Astrocyte of the hippocampus (primary cell): ENCODE results near the gene LCE1E.
A peak's percentile ranks its signal among the peaks of the same experiment; 100 is the strongest.

Source experiments
- DNase-seq: peaks from one replicate; pipeline ENCODE4 v3.0.0; 2011; ENCODE audit warnings: low read depth, low spot score

LCE1E gene

GRCh38 chr1:152786077-152786476 lies at the start of gene LCE1E:
LCE1E (plus strand) TSS chr1:152786257; CDS start chr1:152787300, 1,043 bp downstream.
- DNase-seq: no peak

DNA sequence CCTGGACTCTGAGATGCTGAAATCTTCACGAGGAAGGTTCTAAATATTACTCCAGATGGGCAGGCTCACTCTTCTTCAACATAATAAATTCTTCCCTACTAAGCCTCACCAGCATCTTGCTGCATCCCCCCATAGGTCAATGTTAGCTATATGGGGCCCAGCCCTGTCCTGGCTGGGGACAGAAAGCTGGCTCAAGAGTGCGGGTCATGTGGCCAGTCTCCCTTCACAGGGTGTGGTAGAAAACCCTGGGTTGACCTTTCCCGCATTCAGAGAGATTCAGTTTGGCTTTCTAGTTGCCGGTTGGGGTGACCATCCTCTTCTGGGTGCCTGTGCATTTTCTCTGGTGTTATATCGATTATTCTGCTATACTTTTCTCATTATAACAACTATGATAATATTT lies 48.1 kb upstream of the LCE1E start:
- DNase-seq: no peak

DNA sequence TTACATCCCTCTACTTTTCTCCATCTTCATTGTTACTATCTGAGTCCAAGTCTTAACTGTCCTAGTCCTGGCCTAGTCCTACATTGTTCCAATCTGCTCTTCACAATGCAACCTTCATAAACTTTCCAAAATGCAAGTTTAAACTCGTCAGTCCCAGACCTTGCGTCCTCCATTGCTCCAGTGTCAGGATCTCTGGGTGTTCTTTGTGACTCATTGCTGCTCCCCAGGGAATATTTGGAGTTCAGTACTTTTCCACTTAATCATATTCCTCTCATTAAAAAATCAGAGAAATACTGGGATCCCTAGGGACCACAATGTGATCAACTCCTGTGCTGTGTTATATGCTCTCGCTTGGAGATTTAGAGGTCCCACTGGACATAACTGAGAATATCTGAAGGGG lies 46.2 kb upstream of the LCE1E start:
- no peak for DNase-seq

- no peak for DNase-seq
Observed at GRCh38 chr1:152741656-152742055, 44.4 kb upstream of the LCE1E start.

GRCh38 chr1:152743371-152744145 lies 42.5 kb upstream of the LCE1E start:
- DNase-seq: no peak

GRCh38 chr1:152745289-152745704 lies 40.8 kb upstream of the LCE1E start:
- DNase-seq: no peak

- no peak for DNase-seq
Observed at GRCh38 chr1:152745765-152746444, 40.2 kb upstream of the LCE1E start.

DNA sequence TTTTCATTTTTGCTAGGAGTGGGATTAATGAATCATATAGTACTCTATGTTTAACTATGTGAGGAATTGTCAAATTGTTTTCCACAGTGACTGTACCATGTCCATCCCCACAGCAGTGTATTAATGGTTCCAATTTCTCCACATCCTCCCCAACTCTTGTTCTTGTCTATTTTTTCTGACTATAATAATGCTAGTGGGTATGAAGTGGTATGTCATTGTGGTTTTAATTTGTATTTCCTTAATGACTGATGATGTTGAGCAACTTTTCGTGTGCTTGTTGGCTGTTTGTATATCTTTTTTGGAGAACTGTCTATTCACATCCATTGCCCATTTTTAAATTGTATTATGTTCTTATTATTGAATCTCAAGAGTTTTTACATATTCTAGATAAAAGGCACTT lies 38.2 kb upstream of the LCE1E start:
- no peak for DNase-seq

DNA sequence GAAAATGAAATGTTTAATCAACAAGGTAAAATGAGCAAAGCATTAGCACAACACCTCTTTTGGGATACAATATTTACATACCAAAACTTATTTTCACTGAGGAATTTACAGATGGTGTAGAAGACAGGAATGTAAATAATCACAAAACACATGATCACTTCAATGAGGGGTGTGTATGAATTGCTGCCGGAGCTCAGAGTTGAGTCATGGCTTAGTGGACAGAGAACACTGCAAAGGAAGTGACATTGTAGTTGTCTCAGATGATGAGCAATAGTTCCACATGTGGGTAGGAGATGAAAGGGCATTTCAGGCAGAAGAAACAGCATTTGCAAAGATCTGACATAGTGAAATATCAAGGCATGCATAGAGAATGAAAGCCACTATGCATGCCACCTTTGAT lies 33.8 kb upstream of the LCE1E start:
- peak; percentile 9 for DNase-seq

DNA sequence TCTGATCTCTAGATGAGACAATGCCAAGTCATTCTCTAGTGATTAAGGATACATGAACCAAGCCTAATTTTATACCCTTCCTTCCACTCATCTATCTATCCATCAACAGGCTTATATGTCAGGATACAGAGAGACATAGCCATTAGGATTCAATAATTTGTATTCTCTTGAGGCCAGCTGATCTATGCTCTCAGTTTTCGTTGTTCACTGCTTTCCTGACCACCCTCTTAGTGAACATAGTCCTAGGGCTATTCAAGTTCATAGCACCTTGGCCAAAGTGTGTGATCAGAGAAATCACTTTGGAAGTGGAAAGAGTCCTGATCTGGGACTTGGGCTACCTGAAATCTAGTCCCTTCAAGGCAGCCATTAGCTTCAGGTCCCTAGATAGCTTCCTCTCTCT lies 32.5 kb upstream of the LCE1E start:
- DNase-seq: no peak

GRCh38 chr1:152756872-152757271 lies 29.2 kb upstream of the LCE1E start:
- no peak for DNase-seq

- no peak for DNase-seq
Observed at GRCh38 chr1:152757747-152758146, 28.3 kb upstream of the LCE1E start, which contains the start of gene KPRP. KPRP (plus strand) TSS chr1:152758025; CDS start chr1:152759589, 1,564 bp downstream.

- no peak for DNase-seq
Observed at GRCh38 chr1:152758636-152759035, 27.4 kb upstream of the LCE1E start.

DNA sequence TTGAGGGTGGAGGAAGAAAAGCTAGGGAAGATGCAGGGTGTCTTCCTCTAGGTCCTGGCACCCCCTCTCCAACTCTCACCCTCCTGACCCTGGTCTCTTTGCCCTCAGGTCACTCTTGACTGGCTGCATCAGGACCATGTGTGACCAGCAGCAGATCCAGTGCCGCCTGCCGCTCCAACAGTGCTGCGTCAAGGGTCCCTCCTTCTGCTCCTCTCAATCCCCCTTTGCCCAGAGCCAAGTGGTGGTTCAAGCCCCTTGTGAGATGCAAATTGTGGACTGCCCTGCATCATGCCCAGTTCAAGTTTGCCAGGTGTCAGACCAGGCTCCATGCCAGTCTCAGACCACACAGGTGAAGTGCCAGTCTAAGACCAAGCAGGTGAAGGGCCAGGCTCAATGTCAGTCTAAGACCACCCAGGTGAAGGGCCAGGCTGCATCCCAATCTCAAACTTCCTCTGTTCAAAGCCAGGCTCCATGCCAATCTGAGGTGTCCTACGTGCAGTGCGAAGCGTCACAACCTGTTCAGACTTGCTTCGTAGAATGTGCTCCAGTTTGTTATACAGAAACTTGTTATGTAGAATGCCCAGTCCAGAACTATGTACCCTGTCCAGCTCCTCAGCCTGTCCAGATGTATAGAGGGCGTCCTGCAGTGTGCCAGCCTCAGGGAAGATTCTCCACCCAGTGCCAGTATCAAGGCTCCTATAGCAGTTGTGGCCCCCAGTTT lies 26.4 kb upstream of the LCE1E start:
- no peak for DNase-seq

DNA sequence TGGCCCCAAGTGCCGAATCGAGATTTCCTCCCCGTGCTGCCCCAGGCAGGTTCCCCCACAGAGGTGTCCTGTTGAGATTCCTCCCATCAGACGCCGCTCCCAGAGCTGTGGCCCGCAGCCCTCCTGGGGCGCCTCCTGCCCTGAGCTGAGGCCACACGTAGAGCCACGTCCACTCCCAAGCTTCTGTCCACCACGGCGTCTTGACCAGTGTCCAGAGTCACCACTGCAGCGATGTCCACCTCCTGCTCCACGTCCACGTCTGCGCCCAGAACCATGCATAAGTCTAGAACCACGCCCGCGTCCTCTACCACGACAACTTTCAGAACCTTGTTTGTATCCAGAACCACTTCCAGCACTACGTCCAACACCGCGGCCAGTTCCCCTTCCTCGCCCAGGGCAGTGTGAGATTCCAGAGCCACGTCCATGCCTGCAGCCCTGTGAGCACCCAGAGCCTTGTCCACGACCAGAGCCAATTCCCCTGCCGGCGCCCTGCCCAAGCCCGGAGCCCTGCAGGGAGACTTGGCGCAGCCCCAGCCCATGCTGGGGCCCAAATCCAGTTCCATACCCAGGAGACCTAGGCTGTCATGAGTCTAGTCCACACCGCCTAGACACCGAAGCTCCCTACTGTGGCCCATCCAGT lies 25.4 kb upstream of the LCE1E start:
- no peak for DNase-seq

- DNase-seq: no peak
Observed at GRCh38 chr1:152761609-152762213, 24.3 kb upstream of the LCE1E start.

DNA sequence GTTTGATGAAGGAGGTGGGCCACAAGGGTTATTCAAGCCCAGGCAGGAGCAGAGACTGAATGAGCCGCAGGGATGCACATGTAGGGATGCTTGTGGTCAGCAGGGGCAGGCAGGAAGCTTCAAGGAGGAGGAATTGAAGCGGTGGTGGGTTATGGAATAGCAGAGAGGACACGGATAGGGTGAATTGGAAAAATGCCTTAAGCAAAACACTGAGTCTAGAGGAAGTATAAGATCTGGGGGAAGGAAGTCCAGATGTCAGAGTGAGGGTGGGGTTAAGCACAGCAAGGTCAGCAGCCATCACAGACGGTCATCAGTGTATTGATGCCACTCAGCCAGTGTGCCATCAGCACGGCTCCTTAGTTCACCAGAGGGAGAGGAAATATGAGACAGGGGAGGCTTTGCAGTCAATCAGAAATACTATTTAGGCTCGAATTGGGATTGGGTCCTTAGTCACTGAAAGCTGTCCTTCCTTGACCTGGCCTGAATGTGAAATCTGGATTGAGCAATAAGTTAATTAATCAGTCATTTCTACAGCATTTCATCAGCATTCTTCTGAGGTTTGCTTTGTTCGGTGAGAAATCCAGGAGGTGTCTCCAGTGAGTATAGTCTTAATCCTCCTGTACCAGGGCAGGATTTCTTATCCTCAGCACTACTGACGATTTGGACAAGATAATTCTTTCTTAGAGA lies 17.1 kb upstream of the LCE1E start:
- no peak for DNase-seq

GRCh38 chr1:152770411-152770810 lies 15.6 kb upstream of the LCE1E start:
- no peak for DNase-seq

DNA sequence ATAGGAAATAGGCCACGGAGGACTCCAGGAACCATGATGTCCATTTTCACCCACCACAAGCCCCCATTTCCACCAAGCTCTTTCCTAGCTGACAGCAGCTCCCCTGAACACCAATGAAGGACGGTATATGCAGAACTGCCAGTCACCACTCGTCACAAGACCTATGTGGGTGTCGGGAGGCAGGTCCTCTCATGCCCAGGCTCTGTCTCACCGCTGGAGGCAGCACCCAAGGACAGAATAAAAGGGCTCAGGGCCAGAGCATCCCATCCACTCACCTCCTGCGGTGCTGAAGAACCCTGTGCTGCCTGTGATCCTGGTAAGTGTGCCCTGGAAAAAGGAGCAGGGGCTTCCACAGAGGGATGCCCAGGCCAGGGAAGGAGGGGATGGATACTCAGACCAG lies 11.2 kb upstream of the LCE1E start, which contains the start of gene LCE1F:
Gene LCE1F (plus strand): TSS at position 266 of the 400 bp plus-strand sequence. CDS start 1,232 bp downstream, outside the sequence.
- no peak for DNase-seq

DNA sequence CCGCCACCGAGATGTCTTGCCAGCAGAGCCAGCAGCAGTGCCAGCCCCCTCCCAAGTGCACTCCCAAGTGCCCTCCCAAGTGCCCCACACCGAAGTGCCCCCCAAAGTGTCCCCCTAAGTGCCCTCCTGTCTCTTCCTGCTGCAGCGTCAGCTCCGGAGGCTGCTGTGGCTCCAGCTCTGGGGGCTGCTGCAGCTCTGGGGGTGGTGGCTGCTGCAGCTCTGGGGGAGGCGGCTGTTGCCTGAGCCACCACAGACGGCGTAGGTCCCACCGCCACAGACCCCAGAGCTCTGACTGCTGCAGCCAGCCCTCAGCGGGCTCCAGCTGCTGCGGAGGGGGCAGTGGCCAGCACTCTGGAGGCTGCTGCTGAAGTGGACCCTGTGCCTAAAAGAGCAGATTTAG lies 9.7 kb upstream of the LCE1E start:
- DNase-seq: no peak
